GM06990 (cell line): ENCODE measurements around the gene CSNK2A3.
"Not testable (repeated sequence)": the region's sequence is repeated elsewhere in the genome, so short reads cannot be mapped to it uniquely, and the experiment has no call there.

Source experiments
- DNase-seq: peaks from one replicate; pipeline ENCODE4 v3.0.0-alpha.2; 2011; ENCODE audit not compliant: insufficient read length; ENCODE audit errors: extremely low read depth
- H3K27me3 ChIP-seq: replicated peaks from 2 replicates; pipeline ENCODE4 v1.6.0; 2011; ENCODE audit warnings: low read length; ENCODE audit not compliant: control insufficient read depth, insufficient read depth
- H3K36me3 ChIP-seq: 2 replicates; pipeline ENCODE4 v1.5.1; 2011; ENCODE audit warnings: low read length; ENCODE audit not compliant: control insufficient read depth, insufficient read depth
- H3K4me3 ChIP-seq: replicated peaks from 2 replicates; pipeline ENCODE4 v1.5.1; 2011; ENCODE audit warnings: low read depth, mild to moderate bottlenecking, control low read depth, low read length
- CTCF ChIP-seq: IDR thresholded peaks from 2 replicates; pipeline ENCODE4 v1.5.1; 2011; ENCODE audit warnings: low read length, control low read depth, mild to moderate bottlenecking, inconsistent platforms; ENCODE audit not compliant: insufficient read depth, poor library complexity, severe bottlenecking

CSNK2A3 gene

GRCh38 chr11:11370255-11370961, 17.4 kb upstream of the CSNK2A3 start:
- DNase-seq = peak; percentile 12
- no peak for TF ChIP-seq CTCF
- Histone ChIP-seq H3K36me3 (no peaks in the 10 kb centered on the region), H3K27me3 (no peaks in the 10 kb centered on the region), H3K4me3 (no peak overlapping the region)

GRCh38 chr11:11366793-11367192, 13.7 kb upstream of the CSNK2A3 start:
- Histone ChIP-seq H3K4me3 (no peak overlapping the region), H3K27me3 (no peaks in the 10 kb centered on the region), H3K36me3 (no peaks in the 10 kb centered on the region)
- DNase-seq = no peak
- TF ChIP-seq CTCF = no peak

- no peaks in the 10 kb centered on the region for H3K27me3 ChIP-seq
Observed at GRCh38 chr11:11363674-11364073, 10.6 kb upstream of the CSNK2A3 start.

GRCh38 chr11:11359611-11360010, 6.6 kb upstream of the CSNK2A3 start:
- Histone ChIP-seq H3K27me3 (no peaks in the 10 kb centered on the region), H3K36me3 (no peaks in the 10 kb centered on the region), H3K4me3 (no peak overlapping the region)
- no peak for TF ChIP-seq CTCF
- DNase-seq = no peak

More at GRCh38 chr11:11363674-11364073, 10.6 kb upstream of the CSNK2A3 start:
- no peak for TF ChIP-seq CTCF
- DNase-seq = no peak
- H3K4me3 ChIP-seq = no peak overlapping the region
- no peaks in the 10 kb centered on the region for H3K36me3 ChIP-seq

- no peak for TF ChIP-seq CTCF
- no peak for DNase-seq
- H3K27me3 ChIP-seq = no peaks in the 10 kb centered on the region
- H3K36me3 ChIP-seq = no peaks in the 10 kb centered on the region
- no peak overlapping the region for H3K4me3 ChIP-seq
Observed at GRCh38 chr11:11356842-11357241, 3.8 kb upstream of the CSNK2A3 start.

- not testable (repeated sequence) for DNase-seq, H3K4me3 ChIP-seq, H3K27me3 ChIP-seq, H3K36me3 ChIP-seq
Observed at GRCh38 chr11:11351851-11352250, 1.2 kb downstream of the CSNK2A3 start.
